ENCODE measurements around the gene ITGA1.

Gene ITGA1

GRCh38 chr5:52791366-52791765 is 3.6 kb downstream of the ITGA1 start (continued):
- no peak for TF ChIP-seq ZNF155 (tag by site-specific recombination; IDR thresholded peaks at IDR 0.05)
- TF ChIP-seq, protein P1, sequence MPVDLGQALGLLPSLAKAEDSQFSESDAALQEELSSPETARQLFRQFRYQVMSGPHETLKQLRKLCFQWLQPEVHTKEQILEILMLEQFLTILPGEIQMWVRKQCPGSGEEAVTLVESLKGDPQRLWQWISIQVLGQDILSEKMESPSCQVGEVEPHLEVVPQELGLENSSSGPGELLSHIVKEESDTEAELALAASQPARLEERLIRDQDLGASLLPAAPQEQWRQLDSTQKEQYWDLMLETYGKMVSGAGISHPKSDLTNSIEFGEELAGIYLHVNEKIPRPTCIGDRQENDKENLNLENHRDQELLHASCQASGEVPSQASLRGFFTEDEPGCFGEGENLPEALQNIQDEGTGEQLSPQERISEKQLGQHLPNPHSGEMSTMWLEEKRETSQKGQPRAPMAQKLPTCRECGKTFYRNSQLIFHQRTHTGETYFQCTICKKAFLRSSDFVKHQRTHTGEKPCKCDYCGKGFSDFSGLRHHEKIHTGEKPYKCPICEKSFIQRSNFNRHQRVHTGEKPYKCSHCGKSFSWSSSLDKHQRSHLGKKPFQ (tag by site-specific recombination; IDR thresholded peaks at IDR 0.05): no peak
- no peak for TF ChIP-seq ZSCAN30 (tag by site-specific recombination; IDR thresholded peaks at IDR 0.05)
- TF ChIP-seq, protein P2, sequence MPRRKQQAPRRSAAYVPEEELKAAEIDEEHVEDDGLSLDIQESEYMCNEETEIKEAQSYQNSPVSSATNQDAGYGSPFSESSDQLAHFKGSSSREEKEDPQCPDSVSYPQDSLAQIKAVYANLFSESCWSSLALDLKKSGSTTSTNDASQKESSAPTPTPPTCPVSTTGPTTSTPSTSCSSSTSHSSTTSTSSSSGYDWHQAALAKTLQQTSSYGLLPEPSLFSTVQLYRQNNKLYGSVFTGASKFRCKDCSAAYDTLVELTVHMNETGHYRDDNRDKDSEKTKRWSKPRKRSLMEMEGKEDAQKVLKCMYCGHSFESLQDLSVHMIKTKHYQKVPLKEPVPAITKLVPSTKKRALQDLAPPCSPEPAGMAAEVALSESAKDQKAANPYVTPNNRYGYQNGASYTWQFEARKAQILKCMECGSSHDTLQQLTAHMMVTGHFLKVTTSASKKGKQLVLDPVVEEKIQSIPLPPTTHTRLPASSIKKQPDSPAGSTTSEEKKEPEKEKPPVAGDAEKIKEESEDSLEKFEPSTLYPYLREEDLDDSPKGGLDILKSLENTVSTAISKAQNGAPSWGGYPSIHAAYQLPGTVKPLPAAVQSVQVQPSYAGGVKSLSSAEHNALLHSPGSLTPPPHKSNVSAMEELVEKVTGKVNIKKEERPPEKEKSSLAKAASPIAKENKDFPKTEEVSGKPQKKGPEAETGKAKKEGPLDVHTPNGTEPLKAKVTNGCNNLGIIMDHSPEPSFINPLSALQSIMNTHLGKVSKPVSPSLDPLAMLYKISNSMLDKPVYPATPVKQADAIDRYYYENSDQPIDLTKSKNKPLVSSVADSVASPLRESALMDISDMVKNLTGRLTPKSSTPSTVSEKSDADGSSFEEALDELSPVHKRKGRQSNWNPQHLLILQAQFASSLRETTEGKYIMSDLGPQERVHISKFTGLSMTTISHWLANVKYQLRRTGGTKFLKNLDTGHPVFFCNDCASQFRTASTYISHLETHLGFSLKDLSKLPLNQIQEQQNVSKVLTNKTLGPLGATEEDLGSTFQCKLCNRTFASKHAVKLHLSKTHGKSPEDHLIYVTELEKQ (tag by site-specific recombination; IDR thresholded peaks at IDR 0.05; ENCODE audit: borderline replicate concordance): no peak
- no peak for TF ChIP-seq ZNF214 (tag by site-specific recombination; IDR thresholded peaks at IDR 0.05; ENCODE audit: borderline replicate concordance)
- TF ChIP-seq SALL2 (tag by site-specific recombination; IDR thresholded peaks at IDR 0.05; ENCODE audit: borderline replicate concordance): no peak
- TF ChIP-seq ZNF391 (tag by site-specific recombination; IDR thresholded peaks at IDR 0.05; ENCODE audit: borderline replicate concordance, low read depth): no peak
- TF ChIP-seq ZBTB49 (tag by site-specific recombination; IDR thresholded peaks at IDR 0.05; ENCODE audit: low read depth): no peak
- TF ChIP-seq HOXA7 (CRISPR knock-in tag; IDR thresholded peaks at IDR 0.05; ENCODE audit: borderline replicate concordance): no peak
- no peak for TF ChIP-seq ZNF830 (tag by site-specific recombination; IDR thresholded peaks at IDR 0.05; ENCODE audit: low read depth)
- no peak for TF ChIP-seq ZNF202 (tag by site-specific recombination; IDR thresholded peaks at IDR 0.05; ENCODE audit: borderline replicate concordance)
- peak; percentile 10; the same call in 1 of the 2 replicates for TF ChIP-seq EGR2 (tag by site-specific recombination; IDR thresholded peaks at IDR 0.05; ENCODE audit: low read depth)
- TF ChIP-seq, protein P3, sequence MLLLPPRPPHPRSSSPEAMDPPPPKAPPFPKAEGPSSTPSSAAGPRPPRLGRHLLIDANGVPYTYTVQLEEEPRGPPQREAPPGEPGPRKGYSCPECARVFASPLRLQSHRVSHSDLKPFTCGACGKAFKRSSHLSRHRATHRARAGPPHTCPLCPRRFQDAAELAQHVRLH (tag by site-specific recombination; IDR thresholded peaks at IDR 0.05): no peak
- TF ChIP-seq, protein P4, sequence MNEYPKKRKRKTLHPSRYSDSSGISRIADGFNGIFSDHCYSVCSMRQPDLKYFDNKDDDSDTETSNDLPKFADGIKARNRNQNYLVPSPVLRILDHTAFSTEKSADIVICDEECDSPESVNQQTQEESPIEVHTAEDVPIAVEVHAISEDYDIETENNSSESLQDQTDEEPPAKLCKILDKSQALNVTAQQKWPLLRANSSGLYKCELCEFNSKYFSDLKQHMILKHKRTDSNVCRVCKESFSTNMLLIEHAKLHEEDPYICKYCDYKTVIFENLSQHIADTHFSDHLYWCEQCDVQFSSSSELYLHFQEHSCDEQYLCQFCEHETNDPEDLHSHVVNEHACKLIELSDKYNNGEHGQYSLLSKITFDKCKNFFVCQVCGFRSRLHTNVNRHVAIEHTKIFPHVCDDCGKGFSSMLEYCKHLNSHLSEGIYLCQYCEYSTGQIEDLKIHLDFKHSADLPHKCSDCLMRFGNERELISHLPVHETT (tag by site-specific recombination; IDR thresholded peaks at IDR 0.05): no peak
- no peak for TF ChIP-seq OVOL3 (tag by site-specific recombination; IDR thresholded peaks at IDR 0.05)
- no peak for TF ChIP-seq ZNF660 (tag by site-specific recombination; IDR thresholded peaks at IDR 0.05)
- TF ChIP-seq, protein P5, sequence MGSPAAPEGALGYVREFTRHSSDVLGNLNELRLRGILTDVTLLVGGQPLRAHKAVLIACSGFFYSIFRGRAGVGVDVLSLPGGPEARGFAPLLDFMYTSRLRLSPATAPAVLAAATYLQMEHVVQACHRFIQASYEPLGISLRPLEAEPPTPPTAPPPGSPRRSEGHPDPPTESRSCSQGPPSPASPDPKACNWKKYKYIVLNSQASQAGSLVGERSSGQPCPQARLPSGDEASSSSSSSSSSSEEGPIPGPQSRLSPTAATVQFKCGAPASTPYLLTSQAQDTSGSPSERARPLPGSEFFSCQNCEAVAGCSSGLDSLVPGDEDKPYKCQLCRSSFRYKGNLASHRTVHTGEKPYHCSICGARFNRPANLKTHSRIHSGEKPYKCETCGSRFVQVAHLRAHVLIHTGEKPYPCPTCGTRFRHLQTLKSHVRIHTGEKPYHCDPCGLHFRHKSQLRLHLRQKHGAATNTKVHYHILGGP (tag by site-specific recombination; IDR thresholded peaks at IDR 0.05): no peak
- TF ChIP-seq, protein P6, sequence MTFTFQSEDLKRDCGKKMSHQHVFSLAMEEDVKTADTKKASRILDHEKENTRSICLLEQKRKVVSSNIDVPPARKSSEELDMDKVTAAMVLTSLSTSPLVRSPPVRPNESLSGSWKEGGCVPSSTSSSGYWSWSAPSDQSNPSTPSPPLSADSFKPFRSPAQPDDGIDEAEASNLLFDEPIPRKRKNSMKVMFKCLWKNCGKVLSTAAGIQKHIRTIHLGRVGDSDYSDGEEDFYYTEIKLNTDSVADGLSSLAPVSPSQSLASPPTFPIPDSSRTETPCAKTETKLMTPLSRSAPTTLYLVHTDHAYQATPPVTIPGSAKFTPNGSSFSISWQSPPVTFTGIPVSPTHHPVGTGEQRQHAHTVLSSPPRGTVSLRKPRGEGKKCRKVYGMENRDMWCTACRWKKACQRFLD (tag by site-specific recombination; IDR thresholded peaks at IDR 0.05): no peak
- TF ChIP-seq, protein P7, sequence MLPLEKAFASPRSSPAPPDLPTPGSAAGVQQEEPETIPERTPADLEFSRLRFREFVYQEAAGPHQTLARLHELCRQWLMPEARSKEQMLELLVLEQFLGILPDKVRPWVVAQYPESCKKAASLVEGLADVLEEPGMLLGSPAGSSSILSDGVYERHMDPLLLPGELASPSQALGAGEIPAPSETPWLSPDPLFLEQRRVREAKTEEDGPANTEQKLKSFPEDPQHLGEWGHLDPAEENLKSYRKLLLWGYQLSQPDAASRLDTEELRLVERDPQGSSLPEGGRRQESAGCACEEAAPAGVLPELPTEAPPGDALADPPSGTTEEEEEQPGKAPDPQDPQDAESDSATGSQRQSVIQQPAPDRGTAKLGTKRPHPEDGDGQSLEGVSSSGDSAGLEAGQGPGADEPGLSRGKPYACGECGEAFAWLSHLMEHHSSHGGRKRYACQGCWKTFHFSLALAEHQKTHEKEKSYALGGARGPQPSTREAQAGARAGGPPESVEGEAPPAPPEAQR (tag by site-specific recombination; IDR thresholded peaks at IDR 0.05): no peak
- no peak for TF ChIP-seq OSR2 (tag by site-specific recombination; IDR thresholded peaks at IDR 0.05)
- no peak for TF ChIP-seq SP2 (tag by site-specific recombination; IDR thresholded peaks at IDR 0.05)
- no peak for TF ChIP-seq ZFP41 (tag by site-specific recombination; IDR thresholded peaks at IDR 0.05; ENCODE audit: borderline replicate concordance)
- TF ChIP-seq ZNF449 (tag by site-specific recombination; IDR thresholded peaks at IDR 0.05): 0 out of 2 replicates have a peak, but pooled peaks have one; percentile 19
- TF ChIP-seq ZNF112 (tag by site-specific recombination; IDR thresholded peaks at IDR 0.05): no peak
